ENCODE results near the gene OGT. TPM values are rescaled to one million over a fixed set of nuclear protein-coding genes. Genes with fewer than 3 reads are reported as not detected.

OGT gene
- polyA plus RNA-seq, 2 of the 4 experiments (the other 2 are of a cell fraction): 42.7 to 290 TPM

GRCh38 chrX:71533516-71533850 lies 579 bp downstream of the OGT start:
- ChIA-PET CTCF (interaction anchor here (0.6 to 1.2 kb wide), 2 partner anchors 17 to 58 kb away, joined by 3 read pairs; no protein-coding TSS in a partner anchor), POLR2A (interaction anchor here (0.7 to 3.2 kb wide), 5 partner anchors 10 to 168 kb away, joined by 3 to 22 read pairs (median 5); partner anchors contain the start of gene TAF1)
- Histone ChIP-seq H3K27ac (peak overlapping the region; percentile 92 to 96), H3K4me2 (peak overlapping the region; percentile 83), H3K4me1 (peaks cover 19% of the 10 kb centered on the region; the same call in 2 of the 3 replicates), H3K9me3 (no peaks in the 10 kb centered on the region), H3K4me3 (peak overlapping the region; percentile 82)
- no peak for FAIRE-seq
- ATAC-seq: peak; percentile 9 to 12; a peak in 2 of 6 replicates
- no peak for TF ChIP-seq RCOR1 (IDR thresholded peaks at IDR 0.05; ENCODE audit: low read depth, low read length)
- TF ChIP-seq ZSCAN20 (CRISPR knock-in tag; IDR thresholded peaks at IDR 0.05): no peak
- TF ChIP-seq TP53 (CRISPR knock-in tag; IDR thresholded peaks at IDR 0.05): no peak
- TF ChIP-seq RAD21 (conservative IDR thresholded peaks at IDR 0.05 in 1 of 2, IDR thresholded peaks at IDR 0.05 in 1 of 2): no peak
- TF ChIP-seq SMC3 (IDR thresholded peaks at IDR 0.05): no peak
- no peak for TF ChIP-seq BCL3 (IDR thresholded peaks at IDR 0.05)
- no peak for TF ChIP-seq MAFK (IDR thresholded peaks at IDR 0.05; ENCODE audit: partially characterized antibody)
- no peak for TF ChIP-seq REST (IDR thresholded peaks at IDR 0.05)
- TF ChIP-seq HOXB13 (CRISPR knock-in tag; IDR thresholded peaks at IDR 0.05; ENCODE audit: low read depth): no peak
- DNase-seq (ENCODE audit: low read depth in 1 of 2, low spot score in 1 of 2): peak in 1 of 2 experiments; percentile 6
- WGBS (ENCODE audit: missing lambda C conversion rate): 1% methylated on average over 12 of the region's 12 CpGs

- ChIA-PET POLR2A (interaction anchor here (0.7 to 3.2 kb wide), 5 partner anchors 9 to 168 kb away, joined by 3 to 22 read pairs (median 3); partner anchors contain the start of gene TAF1), CTCF (interaction anchor here (1.2 kb wide), 1 partner anchor 16 kb away, joined by 3 read pairs; no protein-coding TSS in a partner anchor)
- no peak for FAIRE-seq
- Histone ChIP-seq H3K9me3 (no peaks in the 10 kb centered on the region), H3K4me2 (peak overlapping the region; percentile 83), H3K4me1 (peaks cover 25% of the 10 kb centered on the region; the same call in 2 of the 3 replicates), H3K27ac (peak overlapping the region; percentile 92 to 96), H3K4me3 (peak overlapping the region; percentile 82)
- peak; percentile 39 to 59 for ATAC-seq
- peak; percentile 16 to 69 for DNase-seq (ENCODE audit: low read depth in 1 of 2, low spot score in 1 of 2)
- WGBS (ENCODE audit: missing lambda C conversion rate): 1% methylated on average over 31 of the region's 31 CpGs
- TF ChIP-seq EP300 (IDR thresholded peaks at IDR 0.05) (no peak), NPAS2 (CRISPR knock-in tag; IDR thresholded peaks at IDR 0.05; ENCODE audit: borderline replicate concordance) (no peak), MYC (IDR thresholded peaks at IDR 0.05; ENCODE audit: borderline replicate concordance, low read length) (no peak), FOSL2 (IDR thresholded peaks at IDR 0.05) (no peak), FOSL2 (CRISPR knock-in tag; IDR thresholded peaks at IDR 0.05) (no peak), BHLHE40 (IDR thresholded peaks at IDR 0.05; ENCODE audit: low read depth, low read length) (no peak), HOXA7 (CRISPR knock-in tag; IDR thresholded peaks at IDR 0.05) (no peak), HOXB13 (CRISPR knock-in tag; IDR thresholded peaks at IDR 0.05; ENCODE audit: low read depth) (no peak), PBX3 (IDR thresholded peaks at IDR 0.05) (peak; percentile 76), TP53 (CRISPR knock-in tag; IDR thresholded peaks at IDR 0.05) (no peak), ZFP36 (IDR thresholded peaks at IDR 0.05; ENCODE audit: borderline replicate concordance, partially characterized antibody) (no peak), HEYL (CRISPR knock-in tag; IDR thresholded peaks at IDR 0.05) (no peak), BCL3 (IDR thresholded peaks at IDR 0.05) (no peak), CHD2 (IDR thresholded peaks at IDR 0.05; ENCODE audit: low read length, partially characterized antibody) (no peak), CBX2 (IDR thresholded peaks at IDR 0.05; ENCODE audit: borderline replicate concordance, low read depth) (no peak), POLR2AphosphoS2 (conservative IDR thresholded peaks at IDR 0.05; ENCODE audit: low read length) (no peak), RAD21 (conservative IDR thresholded peaks at IDR 0.05 in 1 of 2, IDR thresholded peaks at IDR 0.05 in 1 of 2) (no peak), MAX (IDR thresholded peaks at IDR 0.05) (peak; percentile 34), CTCF (IDR thresholded peaks at IDR 0.05) (no peak), JUN (IDR thresholded peaks at IDR 0.05) (0 out of 5 replicates have a peak, but pooled peaks of 1 of the 2 experiments have one; percentile 28), ZC3H11A (IDR thresholded peaks at IDR 0.05) (no peak)
These were observed 1.1 kb downstream of the OGT start for GRCh38 chrX:71533851-71534561.

Data from A549 (cell line).